ENCODE results near the gene ATL2.
"Not testable (repeated sequence)": the region's sequence is repeated elsewhere in the genome, so short reads cannot be mapped to it uniquely, and the experiment has no call there.

Gene ATL2

GRCh38 chr2:38268691-38269327, 108.3 kb downstream of the ATL2 start:
- DNase-seq: no peak

- DNase-seq: no peak
Observed at GRCh38 chr2:38268001-38268400, 109.1 kb downstream of the ATL2 start.

- no peak for DNase-seq
Observed at GRCh38 chr2:38267270-38267925, 109.7 kb downstream of the ATL2 start.

GRCh38 chr2:38266382-38267061, 110.6 kb downstream of the ATL2 start:
- DNase-seq: no peak

- DNase-seq: no peak
Observed at GRCh38 chr2:38265461-38265860, 111.6 kb downstream of the ATL2 start.

- DNase-seq: no peak
Observed at GRCh38 chr2:38264396-38265221, 112.5 kb downstream of the ATL2 start.

- DNase-seq: no peak
Observed at GRCh38 chr2:38263293-38263692, 113.8 kb downstream of the ATL2 start.

- DNase-seq: no peak
Observed at GRCh38 chr2:38262069-38262871, 114.8 kb downstream of the ATL2 start.

- DNase-seq: no peak
Observed at GRCh38 chr2:38261569-38262068, 115.5 kb downstream of the ATL2 start.

- DNase-seq: no peak
Observed at GRCh38 chr2:38260972-38261371, 116.1 kb downstream of the ATL2 start.

GRCh38 chr2:38260469-38260868, 116.6 kb downstream of the ATL2 start:
- no peak for DNase-seq

- no peak for DNase-seq
Observed at GRCh38 chr2:38259311-38259710, 117.8 kb downstream of the ATL2 start.

- DNase-seq: not testable (repeated sequence)
Observed at GRCh38 chr2:38257680-38258079, 119.4 kb downstream of the ATL2 start.

GRCh38 chr2:38256610-38257009, 120.5 kb downstream of the ATL2 start:
- DNase-seq: no peak

- no peak for DNase-seq
Observed at GRCh38 chr2:38255211-38255610, 121.9 kb downstream of the ATL2 start.

GRCh38 chr2:38254796-38255195, 122.3 kb downstream of the ATL2 start:
- DNase-seq: no peak

GRCh38 chr2:38251940-38252339, 125.1 kb downstream of the ATL2 start:
- no peak for DNase-seq

GRCh38 chr2:38248707-38249106, 128.4 kb downstream of the ATL2 start:
- no peak for DNase-seq

- no peak for DNase-seq
Observed at GRCh38 chr2:38248255-38248654, 128.8 kb downstream of the ATL2 start.

- no peak for DNase-seq
Observed at GRCh38 chr2:38246105-38246504, 131.0 kb downstream of the ATL2 start.

- DNase-seq: no peak
Observed at GRCh38 chr2:38245114-38245641, 131.9 kb downstream of the ATL2 start.

- no peak for DNase-seq
Observed at GRCh38 chr2:38244301-38244700, 132.8 kb downstream of the ATL2 start.
